OCI-LY7 (cell line): ENCODE measurements around the gene AMMECR1.

Experiments used
- EZH2phosphoT487 ChIP-seq: fragments of 200-600 bp; sonication (generic); IDR thresholded peaks from 2 replicates; pipeline ENCODE4 v1.6.1; 2018; ENCODE audit warnings: low read depth, borderline replicate concordance, mild to moderate bottlenecking, mixed run types, antibody characterized with exemption, low read length, moderate library complexity, mixed read lengths
- TF ChIP-seq, protein P1 (sequence below): fragments of 200-600 bp; sonication (generic); conservative IDR thresholded peaks from 2 replicates; pipeline ENCODE4 v1.5.1; 2014; ENCODE audit warnings: mild to moderate bottlenecking, antibody characterized with exemption, low read length, moderate library complexity, mixed read lengths

- TF ChIP-seq, protein P1, sequence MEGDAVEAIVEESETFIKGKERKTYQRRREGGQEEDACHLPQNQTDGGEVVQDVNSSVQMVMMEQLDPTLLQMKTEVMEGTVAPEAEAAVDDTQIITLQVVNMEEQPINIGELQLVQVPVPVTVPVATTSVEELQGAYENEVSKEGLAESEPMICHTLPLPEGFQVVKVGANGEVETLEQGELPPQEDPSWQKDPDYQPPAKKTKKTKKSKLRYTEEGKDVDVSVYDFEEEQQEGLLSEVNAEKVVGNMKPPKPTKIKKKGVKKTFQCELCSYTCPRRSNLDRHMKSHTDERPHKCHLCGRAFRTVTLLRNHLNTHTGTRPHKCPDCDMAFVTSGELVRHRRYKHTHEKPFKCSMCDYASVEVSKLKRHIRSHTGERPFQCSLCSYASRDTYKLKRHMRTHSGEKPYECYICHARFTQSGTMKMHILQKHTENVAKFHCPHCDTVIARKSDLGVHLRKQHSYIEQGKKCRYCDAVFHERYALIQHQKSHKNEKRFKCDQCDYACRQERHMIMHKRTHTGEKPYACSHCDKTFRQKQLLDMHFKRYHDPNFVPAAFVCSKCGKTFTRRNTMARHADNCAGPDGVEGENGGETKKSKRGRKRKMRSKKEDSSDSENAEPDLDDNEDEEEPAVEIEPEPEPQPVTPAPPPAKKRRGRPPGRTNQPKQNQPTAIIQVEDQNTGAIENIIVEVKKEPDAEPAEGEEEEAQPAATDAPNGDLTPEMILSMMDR, result no peak
- no peak for TF ChIP-seq EZH2phosphoT487
Measured at GRCh38 chrX:110222497-110223257, 95.2 kb downstream of the AMMECR1 start.
